ENCODE measurements around the gene CCDC68.

The CCDC68 gene, protein sequence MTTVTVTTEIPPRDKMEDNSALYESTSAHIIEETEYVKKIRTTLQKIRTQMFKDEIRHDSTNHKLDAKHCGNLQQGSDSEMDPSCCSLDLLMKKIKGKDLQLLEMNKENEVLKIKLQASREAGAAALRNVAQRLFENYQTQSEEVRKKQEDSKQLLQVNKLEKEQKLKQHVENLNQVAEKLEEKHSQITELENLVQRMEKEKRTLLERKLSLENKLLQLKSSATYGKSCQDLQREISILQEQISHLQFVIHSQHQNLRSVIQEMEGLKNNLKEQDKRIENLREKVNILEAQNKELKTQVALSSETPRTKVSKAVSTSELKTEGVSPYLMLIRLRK

DNA sequence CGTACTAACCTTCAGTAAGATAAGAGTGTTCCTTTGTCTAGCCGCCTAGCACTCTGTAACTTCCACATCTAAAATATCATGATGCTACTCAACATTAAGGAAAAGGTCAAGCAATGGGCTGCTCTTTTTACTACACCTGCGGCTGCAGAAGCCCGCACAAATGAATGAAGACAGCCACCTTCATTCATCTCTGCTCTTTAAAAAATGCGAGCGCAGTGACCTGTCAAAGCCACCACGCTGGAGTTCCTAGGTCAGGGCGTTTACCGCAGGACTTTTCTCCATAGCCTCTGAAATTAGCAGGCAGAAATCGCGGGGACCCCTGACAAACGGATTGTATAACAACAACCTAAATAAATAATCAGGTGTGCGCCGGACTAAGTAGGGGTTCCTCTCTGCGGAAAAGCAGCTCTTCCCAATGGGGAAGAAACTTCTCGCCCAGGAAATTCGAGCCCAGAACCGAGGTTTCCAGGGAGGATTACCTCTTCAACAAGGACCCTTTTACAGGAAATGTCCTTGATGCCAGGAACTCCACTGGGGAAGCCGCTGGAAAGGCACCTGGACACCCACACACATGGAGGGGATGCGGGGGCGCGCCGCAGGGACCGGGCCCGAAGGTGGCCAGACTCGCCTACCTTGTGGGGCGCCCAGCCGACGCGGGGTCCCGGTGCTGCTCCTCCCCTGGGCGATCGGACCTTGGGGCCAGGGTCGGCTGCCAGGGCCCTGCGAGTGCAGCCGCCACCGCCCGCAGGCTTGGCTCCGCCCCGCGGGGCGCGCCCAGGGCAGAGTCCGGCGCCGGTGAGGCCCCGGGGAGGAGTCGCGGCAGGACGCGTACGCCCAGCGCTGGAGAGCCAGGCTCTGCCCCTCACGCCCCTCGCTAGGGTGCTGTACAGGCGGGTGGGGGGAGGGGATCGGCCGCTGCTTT lies at the start of gene CCDC68:
TSS of gene CCDC68 (minus strand) at position 758 of the 922 bp plus-strand sequence. CDS start 16,670 bp downstream, outside the sequence.
- ChIA-PET POLR2A (ENCODE audit: low non-redundant PET) (no interaction called here), CTCF (no interaction called here)
- TF ChIP-seq CTCF (conservative IDR thresholded peaks at IDR 0.05; ENCODE audit: low read depth), result no peak
- no peak within 1 kb of the TSS for H3K27ac ChIP-seq
- DNase-seq (ENCODE audit: low spot score), result no peak

DNA sequence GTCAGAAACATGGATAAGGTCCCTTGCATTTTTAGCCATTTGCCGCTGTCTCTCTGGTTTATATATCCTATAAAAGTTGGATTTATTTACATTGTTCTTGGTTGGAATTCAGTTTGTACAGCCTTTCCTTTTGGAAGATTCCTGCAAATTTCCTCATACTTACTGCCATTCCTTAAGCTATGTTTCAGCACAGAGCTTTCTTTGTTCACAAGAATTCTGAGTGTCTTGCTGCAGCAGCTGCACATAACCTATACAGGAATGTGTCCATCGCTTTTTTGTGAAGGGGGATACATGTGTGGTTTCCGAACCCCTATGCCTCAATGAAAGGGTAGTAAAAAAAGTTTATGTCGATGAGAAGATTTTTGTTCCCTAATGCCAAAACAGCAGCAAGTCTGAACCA lies 48.3 kb upstream of the CCDC68 start:
- CTCF ChIA-PET, result no interaction called here
- no peak for TF ChIP-seq CTCF (conservative IDR thresholded peaks at IDR 0.05; ENCODE audit: low read depth)

DNA sequence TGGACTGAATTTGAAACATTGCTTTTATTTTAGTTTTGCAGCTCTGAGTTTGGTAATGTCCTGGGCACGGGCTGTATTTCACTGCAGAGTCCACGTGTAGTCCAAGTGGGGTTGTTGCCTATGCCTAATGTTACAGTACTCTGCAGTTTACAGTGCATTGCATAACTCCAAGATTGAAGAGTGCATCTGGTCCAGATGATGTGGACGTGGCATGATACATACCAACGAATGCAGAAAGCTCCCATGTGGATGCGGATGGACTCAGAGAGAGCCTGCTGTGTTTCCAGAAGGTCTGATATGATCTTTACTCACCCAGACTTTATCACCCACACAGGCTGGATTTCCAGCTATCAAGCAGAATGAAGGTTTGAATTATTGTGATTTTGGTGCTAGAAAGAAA lies 44.4 kb upstream of the CCDC68 start:
- CTCF ChIA-PET, result no interaction called here
- TF ChIP-seq CTCF (conservative IDR thresholded peaks at IDR 0.05; ENCODE audit: low read depth), result no peak

More for the DNA sequence above, 48.3 kb upstream of the CCDC68 start:
- no peak for DNase-seq (ENCODE audit: low spot score)
- H3K27ac ChIP-seq, result no peak overlapping the region
- POLR2A ChIA-PET (ENCODE audit: low non-redundant PET), result no interaction called here

DNA sequence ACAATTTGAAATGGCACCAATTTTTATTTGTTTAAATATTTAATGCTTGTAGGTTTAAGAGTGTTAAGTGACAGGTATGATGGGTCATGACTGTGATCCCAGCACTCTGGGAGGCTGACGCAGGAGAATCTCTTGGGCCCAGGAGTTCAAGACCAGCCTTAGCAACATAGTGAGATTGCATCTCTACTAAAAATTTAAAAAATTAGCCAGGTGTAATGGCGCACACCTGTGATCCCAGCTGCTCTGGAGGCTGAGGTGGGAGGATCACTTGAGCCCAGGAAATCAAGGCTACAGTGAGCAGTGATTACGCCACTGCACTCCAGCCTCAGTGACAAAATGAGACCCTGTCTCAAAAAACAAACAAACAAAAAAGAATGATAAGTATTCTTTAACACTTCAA lies 43.0 kb upstream of the CCDC68 start:
- no peak for TF ChIP-seq CTCF (conservative IDR thresholded peaks at IDR 0.05; ENCODE audit: low read depth)
- POLR2A ChIA-PET (ENCODE audit: low non-redundant PET), result no interaction called here
- no peak for DNase-seq (ENCODE audit: low spot score)
- CTCF ChIA-PET, result no interaction called here
- no peak overlapping the region for H3K27ac ChIP-seq

More for the DNA sequence above, 44.4 kb upstream of the CCDC68 start:
- DNase-seq (ENCODE audit: low spot score), result no peak
- POLR2A ChIA-PET (ENCODE audit: low non-redundant PET), result no interaction called here
- no peak overlapping the region for H3K27ac ChIP-seq

GRCh38 chr18:55001394-55002024 lies 42.2 kb upstream of the CCDC68 start:
- DNase-seq (ENCODE audit: low spot score), result peak; percentile 2
- no peak overlapping the region for H3K27ac ChIP-seq
- POLR2A ChIA-PET (ENCODE audit: low non-redundant PET), result no interaction called here
- no peak for TF ChIP-seq CTCF (conservative IDR thresholded peaks at IDR 0.05; ENCODE audit: low read depth)
- CTCF ChIA-PET, result interaction anchor here (0.7 kb wide), 1 partner anchor 52 kb away, joined by 3 read pairs; no protein-coding TSS in a partner anchor

DNA sequence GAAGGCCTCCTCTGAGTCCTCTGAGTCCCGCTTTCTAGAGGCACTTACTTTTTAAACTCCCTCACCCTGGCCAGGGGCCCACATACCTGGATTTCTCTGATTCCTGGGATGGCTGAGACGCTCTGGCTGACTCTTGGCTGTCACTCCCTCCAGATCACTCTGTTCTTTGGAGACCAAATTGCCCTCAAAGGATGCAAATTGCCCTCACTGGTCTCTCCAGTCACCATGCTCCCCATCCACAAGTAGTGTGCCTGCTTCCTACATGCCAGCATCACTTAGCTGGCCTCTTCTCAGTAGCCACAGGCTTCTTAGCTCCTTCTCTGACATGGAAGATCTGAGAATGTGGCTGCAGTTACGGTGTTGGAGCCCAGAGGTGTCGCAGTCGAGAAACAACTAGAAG lies 41.3 kb upstream of the CCDC68 start:
- CTCF ChIA-PET, result no interaction called here
- TF ChIP-seq CTCF (conservative IDR thresholded peaks at IDR 0.05; ENCODE audit: low read depth), result no peak
- no peak overlapping the region for H3K27ac ChIP-seq
- POLR2A ChIA-PET (ENCODE audit: low non-redundant PET), result no interaction called here
- DNase-seq (ENCODE audit: low spot score), result no peak
